H1 (cell line): ENCODE measurements around the gene PIAS1. TPM values are rescaled to one million over a fixed set of nuclear protein-coding genes. Genes with fewer than 3 reads are reported as not detected.

Experiments used
- CTCF ChIA-PET: fragments of 300-600 bp; sonication (Branson Sonifier 250); formaldehyde crosslinking; loops from one replicate; lab custom pipeline; 2021; ENCODE audit not compliant: partially characterized antibody; lab: Charles Lee
- POLR2A ChIA-PET: fragments of 300-600 bp; sonication (Branson Sonifier 250); formaldehyde crosslinking; loops from one replicate; lab custom pipeline; 2021; ENCODE audit warnings: inconsistent platforms; ENCODE audit not compliant: partially characterized antibody; lab: Charles Lee
- DNase-seq, 2 experiments: peaks; one replicate each; pipeline versions ENCODE4 v3.0.0 to v3.0.0-alpha.2; 2010 to 2022; ENCODE audit warnings: low spot score in 2 of 2, low read depth in 1 of 2, mixed read lengths in 1 of 2
- FAIRE-seq: peaks from 2 replicates; lab custom pipeline; 2011; peaks lifted over from hg19 to GRCh38; lab: Jason Lieb, UNC
- H2AFZ ChIP-seq: 2 replicates; pipeline ENCODE4 v1.8.1; 2012; ENCODE audit warnings: low read length, inconsistent platforms
- H2AK5ac ChIP-seq: 2 replicates; pipeline ENCODE4 v1.6.1; 2013; ENCODE audit warnings: low read depth, low read length
- H2BK120ac ChIP-seq: replicated peaks from 2 replicates; pipeline ENCODE3; 2013; ENCODE audit warnings: low read depth, low read length, inconsistent platforms
- H2BK12ac ChIP-seq: 2 replicates; pipeline ENCODE4 v1.6.1; 2013; ENCODE audit warnings: low read depth, low read length
- H2BK15ac ChIP-seq: 2 replicates; pipeline ENCODE4 v1.6.1; 2013; ENCODE audit warnings: low read length
- H2BK20ac ChIP-seq: 2 replicates; pipeline ENCODE4 v1.6.1; 2013; ENCODE audit warnings: low read length
- H2BK5ac ChIP-seq: 2 replicates; pipeline ENCODE4 v1.6.1; 2013; ENCODE audit warnings: low read depth, low read length
- H3K14ac ChIP-seq: 2 replicates; pipeline ENCODE4 v1.6.1; 2013; ENCODE audit warnings: inconsistent platforms; ENCODE audit not compliant: insufficient read length
- H3K18ac ChIP-seq: 2 replicates; pipeline ENCODE4 v1.6.1; 2013; ENCODE audit warnings: low read length; ENCODE audit errors: extremely low read depth
- H3K23ac ChIP-seq: 2 replicates; pipeline ENCODE4 v1.6.1; 2013; ENCODE audit warnings: inconsistent platforms; ENCODE audit not compliant: insufficient read length
- H3K23me2 ChIP-seq: 2 replicates; pipeline ENCODE4 v1.6.1; 2013; ENCODE audit warnings: low read depth, low read length
- H3K27ac ChIP-seq: 2 replicates; pipeline ENCODE4 v1.6.1; 2011; ENCODE audit warnings: low read depth, low read length, inconsistent platforms
- H3K27me3 ChIP-seq, 4 experiments: replicated peaks in 1 of 4; 1 replicate in 1 of 4; 2 replicates in 3 of 4; pipeline versions ENCODE4 v1.6.1 to v1.8.1; 2011 to 2013; ENCODE audit warnings: low read length in 3 of 4, mild to moderate bottlenecking in 3 of 4, inconsistent platforms in 2 of 4, mixed read lengths in 2 of 4, moderate library complexity in 1 of 4; ENCODE audit not compliant: control insufficient read depth in 3 of 4, insufficient read depth in 3 of 4; ENCODE audit errors: extremely low read depth in 1 of 4
- H3K36me3 ChIP-seq, 4 experiments: 2 replicates each; pipeline versions ENCODE4 v1.6.1 to v1.8.1; 2011 to 2013; ENCODE audit warnings: mild to moderate bottlenecking in 4 of 4, low read length in 3 of 4, moderate library complexity in 2 of 4, control low read depth in 1 of 4, inconsistent platforms in 1 of 4; ENCODE audit not compliant: insufficient read depth in 4 of 4, control insufficient read depth in 2 of 4
- H3K4ac ChIP-seq: replicated peaks from 2 replicates; pipeline ENCODE3; 2013; ENCODE audit warnings: low read length, low read depth, mixed read lengths, inconsistent platforms; ENCODE audit not compliant: insufficient read length
- H3K4me1 ChIP-seq, 4 experiments: replicated peaks in 1 of 4; 1 replicate in 1 of 4; 2 replicates in 3 of 4; pipeline versions ENCODE4 v1.6.1 to v1.8.1; 2011 to 2013; ENCODE audit warnings: low read length in 3 of 4, inconsistent platforms in 2 of 4, mixed read lengths in 1 of 4; ENCODE audit not compliant: insufficient read depth in 4 of 4, control insufficient read depth in 3 of 4
- H3K4me2 ChIP-seq, 2 experiments: 2 replicates each; pipeline versions ENCODE4 v1.6.1 to v1.8.1; 2011 to 2013; ENCODE audit warnings: low read depth in 2 of 2, low read length in 2 of 2, control low read depth in 1 of 2, inconsistent platforms in 1 of 2, mild to moderate bottlenecking in 1 of 2; ENCODE audit not compliant: insufficient read depth in 1 of 2
- H3K4me3 ChIP-seq, 4 experiments: fragments of 200-600, 300-600 bp in 1 of 4; sonication (generic), shearing (Covaris generic), sonication (Bioruptor Twin) in 1 of 4; 2 replicates each; pipeline versions ENCODE4 v1.5.1 to v1.8.1; 2011 to 2016; ENCODE audit warnings: low read length in 4 of 4, low read depth in 3 of 4, control low read depth in 2 of 4, inconsistent platforms in 2 of 4, mild to moderate bottlenecking in 2 of 4, mixed read lengths in 1 of 4, moderate library complexity in 1 of 4; ENCODE audit not compliant: insufficient read depth in 2 of 4; ENCODE audit errors: extremely low read depth in 1 of 4
- H3K56ac ChIP-seq: replicated peaks from 2 replicates; pipeline ENCODE3; 2013; ENCODE audit warnings: low read depth, mild to moderate bottlenecking, mixed read lengths, low read length, inconsistent platforms; ENCODE audit not compliant: insufficient read length
- H3K79me1 ChIP-seq: 2 replicates; pipeline ENCODE4 v1.6.1; 2013; ENCODE audit warnings: low read depth, low read length, control low read depth
- H3K79me2 ChIP-seq, 2 experiments: 2 replicates each; pipeline versions ENCODE4 v1.6.1 to v1.8.1; 2012 to 2013; ENCODE audit warnings: low read length in 2 of 2, mild to moderate bottlenecking in 2 of 2, inconsistent platforms in 1 of 2; ENCODE audit not compliant: insufficient read depth in 2 of 2, control insufficient read depth in 1 of 2
- H3K9ac ChIP-seq, 4 experiments: replicated peaks in 1 of 4; 1 replicate in 1 of 4; 2 replicates in 3 of 4; pipeline versions ENCODE4 v1.6.1 to v1.8.1; 2011 to 2013; ENCODE audit warnings: low read depth in 3 of 4, low read length in 3 of 4, control low read depth in 2 of 4, mild to moderate bottlenecking in 2 of 4, moderate library complexity in 2 of 4, inconsistent platforms in 1 of 4; ENCODE audit errors: extremely low read depth in 1 of 4
- H3K9me3 ChIP-seq, 2 experiments: 2 replicates each; pipeline versions ENCODE4 v1.6.1 to v1.8.1; 2012 to 2013; ENCODE audit warnings: mild to moderate bottlenecking in 2 of 2, moderate library complexity in 2 of 2, control low read depth in 1 of 2, inconsistent platforms in 1 of 2, low read depth in 1 of 2, low read length in 1 of 2, mixed read lengths in 1 of 2; ENCODE audit not compliant: insufficient read depth in 2 of 2
- H4K20me1 ChIP-seq, 2 experiments: replicated peaks in 1 of 2; 2 replicates each; pipeline versions ENCODE3 to v1.8.1; 2011 to 2013; ENCODE audit warnings: inconsistent platforms in 2 of 2, low read length in 2 of 2, mild to moderate bottlenecking in 1 of 2; ENCODE audit not compliant: insufficient read depth in 2 of 2, control insufficient read depth in 1 of 2
- H4K5ac ChIP-seq: 2 replicates; pipeline ENCODE4 v1.6.1; 2013; ENCODE audit warnings: low read length, low read depth, mixed read lengths, inconsistent platforms; ENCODE audit not compliant: insufficient read length
- H4K8ac ChIP-seq: 2 replicates; pipeline ENCODE4 v1.8.0; 2013; ENCODE audit warnings: mild to moderate bottlenecking, moderate library complexity, low read length, inconsistent platforms; ENCODE audit not compliant: insufficient read depth; ENCODE audit errors: extremely low read depth
- H4K91ac ChIP-seq: replicated peaks from 2 replicates; pipeline ENCODE3; 2013; ENCODE audit warnings: low read length, mixed read lengths, inconsistent platforms; ENCODE audit not compliant: insufficient read length
- CHD1 ChIP-seq: IDR thresholded peaks from 2 replicates; pipeline ENCODE4 v1.6.1; 2012; ENCODE audit warnings: low read depth, low read length, improper control_type of control experiment
- CREB1 ChIP-seq: IDR thresholded peaks from 2 replicates; pipeline ENCODE4 v1.6.1; 2012; ENCODE audit warnings: inconsistent platforms
- CTBP2 ChIP-seq: IDR thresholded peaks from 2 replicates; pipeline ENCODE4 v1.7.0; 2011; ENCODE audit warnings: borderline replicate concordance, mild to moderate bottlenecking, moderate library complexity, mixed read lengths, low read length; ENCODE audit not compliant: insufficient read depth, insufficient read length
- FOSL1 ChIP-seq: IDR thresholded peaks from 2 replicates; pipeline ENCODE4 v1.6.1; 2011; ENCODE audit warnings: mild to moderate bottlenecking, low read depth, low read length, moderate library complexity; ENCODE audit not compliant: insufficient read depth
- GTF2F1 ChIP-seq: IDR thresholded peaks from 2 replicates; pipeline ENCODE4 v1.6.1; 2012; ENCODE audit warnings: low read depth, low read length, improper control_type of control experiment, borderline replicate concordance
- JUN ChIP-seq: IDR thresholded peaks from 2 replicates; pipeline ENCODE4 v1.6.1; 2011; ENCODE audit warnings: low read depth, mild to moderate bottlenecking, improper control_type of control experiment, low read length
- KDM1A ChIP-seq: fragments of 200-600, 300-600 bp; sonication (generic); IDR thresholded peaks from 2 replicates; pipeline ENCODE4 v1.7.1; 2016; ENCODE audit warnings: mild to moderate bottlenecking, low read length, borderline replicate concordance
- PHF8 ChIP-seq: fragments of 200-600 bp; sonication (generic); conservative IDR thresholded peaks from 2 replicates; pipeline ENCODE4 v1.7.1; 2012; ENCODE audit warnings: low read depth, mild to moderate bottlenecking, inconsistent platforms, low read length, moderate library complexity
- RNF2 ChIP-seq: fragments of 200-900, 300-1000 bp; sonication (generic); IDR thresholded peaks from 2 replicates; pipeline ENCODE4 v1.7.1; 2016; ENCODE audit warnings: borderline replicate concordance, low read depth, mild to moderate bottlenecking, antibody characterized with exemption, low read length; ENCODE audit not compliant: poor library complexity, severe bottlenecking; ENCODE audit errors: missing control alignments
- SUZ12 ChIP-seq: fragments of 200-600 bp; sonication (generic); IDR thresholded peaks from 2 replicates; pipeline ENCODE4 v1.6.1; 2012; ENCODE audit warnings: mild to moderate bottlenecking, inconsistent platforms, low read length, moderate library complexity, mixed read lengths
- WGBS, 2 experiments: shearing (Covaris generic) in 1 of 2; methylation state at CpG; one replicate each; pipeline versions ENCODE4 v1.1.6 to v1.1.7; 2013 to 2015; ENCODE audit warnings: low lambda C conversion rate in 2 of 2, mixed read lengths in 2 of 2, inconsistent platforms in 1 of 2, low coverage in 1 of 2, missing lambda C conversion rate in 1 of 2; ENCODE audit not compliant: insufficient replicate concordance in 2 of 2, insufficient coverage in 1 of 2, insufficient read length in 1 of 2; ENCODE audit errors: extremely low coverage in 1 of 2, missing lambda C conversion rate in 1 of 2; 5-methylcytosine and 5-hydroxymethylcytosine counted together
- polyA plus RNA-seq, 7 experiments: library from polyadenylated mRNA; depleted of rRNA in 3 of 7; stranded (reverse) in 5 of 7; unstranded in 2 of 7; fragments of >200 nt in 5 of 7; fragments of 200-250 nt in 2 of 7; gene quantifications; 1 replicate in 5 of 7; 2 replicates in 1 of 7; 4 replicates in 1 of 7; pipeline versions ENCODE4 v1.2.1 to v1.2.3, GENCODE V29; 2011 to 2013; ENCODE audit warnings: missing spikeins in 2 of 7, mixed read lengths in 2 of 7
- total RNA-seq: library from RNA; stranded (reverse); fragmentation: NEBNext Ultra II Directional; extraction: Animal tissue kit (Norgen Biotek cat#: 25700); gene quantifications from 2 replicates; pipeline ENCODE4 v1.2.1, GENCODE V29; 2021

Gene PIAS1
- total and polyA plus RNA-seq, 2 of the 8 experiments (the other 6 are each of a cell fraction or from before 2014, with no cell fraction given), result 30.8 to 34.5 TPM

GRCh38 chr15:68195336-68196112 is 141.4 kb downstream of the PIAS1 start:
- H3K23ac ChIP-seq, result no peak overlapping the region
- H3K27me3 ChIP-seq, result no peaks in the 10 kb centered on the region
- no peak overlapping the region for H3K9ac ChIP-seq
- H2BK12ac ChIP-seq, result no peak overlapping the region
- H3K79me1 ChIP-seq, result no peaks in the 10 kb centered on the region
- H2BK15ac ChIP-seq, result no peak overlapping the region
- H2AK5ac ChIP-seq, result no peak overlapping the region
- CTCF ChIA-PET, result interaction anchor here (0.6 to 11.6 kb wide), 35 partner anchors 10 to 736 kb away, joined by 3 to 101 read pairs (median 4); partner anchors contain the start of gene CALML4
- peaks cover 0 to 8% (median 3%) of the 10 kb centered on the region in 4 experiments; a peak in 4 of 7 replicates for H3K4me1 ChIP-seq
- H3K56ac ChIP-seq, result no peak overlapping the region
- no peak for TF ChIP-seq CTBP2
- TF ChIP-seq RNF2, result no peak
- TF ChIP-seq FOSL1, result no peak
- no peak for TF ChIP-seq CREB1
- TF ChIP-seq KDM1A, result no peak
- TF ChIP-seq GTF2F1, result no peak
- TF ChIP-seq SUZ12, result no peak
- TF ChIP-seq CHD1, result no peak
- no peak for TF ChIP-seq JUN
- no peak for TF ChIP-seq PHF8
- H4K91ac ChIP-seq, result no peak overlapping the region
- no peak overlapping the region for H3K27ac ChIP-seq
- H3K4me3 ChIP-seq, result no peak overlapping the region
- no peaks in the 10 kb centered on the region for H3K79me2 ChIP-seq
- no peak overlapping the region for H4K5ac ChIP-seq
- H2AFZ ChIP-seq, result no peak overlapping the region
- H3K23me2 ChIP-seq, result no peaks in the 10 kb centered on the region
- no peak overlapping the region for H3K18ac ChIP-seq
- no peak overlapping the region for H3K4ac ChIP-seq
- no peak overlapping the region for H4K8ac ChIP-seq
- H3K14ac ChIP-seq, result no peak overlapping the region
- FAIRE-seq (no peak), DNase-seq (no peak)
- WGBS, 2 experiments, result 92% methylated on average over 8 of the region's 8 CpGs; no CpG with 5 or more reads in 1 of the 2 experiments
- H2BK20ac ChIP-seq, result no peak overlapping the region
- POLR2A ChIA-PET, result interaction anchor here (0.6 to 4.6 kb wide), 11 partner anchors 10 to 737 kb away, joined by 3 to 20 read pairs (median 3); partner anchors contain the start of gene CALML4
- peaks cover 0 to 15% (median 10%) of the 10 kb centered on the region in 4 experiments; a peak in 4 of 8 replicates for H3K36me3 ChIP-seq
- H4K20me1 ChIP-seq, result peaks cover 6 to 10% of the 10 kb centered on the region in 2 experiments
- H3K9me3 ChIP-seq, result no peaks in the 10 kb centered on the region
- no peak overlapping the region for H3K4me2 ChIP-seq
- H2BK120ac ChIP-seq, result no peak overlapping the region
- no peak overlapping the region; the same call in 1 of the 2 replicates for H2BK5ac ChIP-seq
